T-helper 2 cell treated with Interferon-gamma antibody and Interleukin-4, amounts not matched to agents 5 μg/mL and 100 μg/mL, for 36 hours (primary cell): Measurements from ENCODE around the gene LIPM.

Experiments used
- DNase-seq: peaks from one replicate; pipeline ENCODE4 v3.0.0; 2021; ENCODE audit warnings: low spot score
- H3K27ac Mint-ChIP-seq: one replicate; pipeline ENCODE4 v1.8.0; 2021; ENCODE audit warnings: mild to moderate bottlenecking, mixed read lengths
- H3K27me3 Mint-ChIP-seq: one replicate; pipeline ENCODE4 v1.8.0; 2021; ENCODE audit warnings: low read depth, mixed read lengths
- H3K36me3 Mint-ChIP-seq: one replicate; pipeline ENCODE4 v1.8.0; 2021; ENCODE audit warnings: low read depth, mixed read lengths
- H3K4me1 Mint-ChIP-seq: one replicate; pipeline ENCODE4 v1.8.0; 2021; ENCODE audit warnings: low read depth, mixed read lengths
- H3K4me3 Mint-ChIP-seq: one replicate; pipeline ENCODE4 v1.8.0; 2022; ENCODE audit warnings: mild to moderate bottlenecking, moderate library complexity, mixed read lengths
- H3K9me3 Mint-ChIP-seq: one replicate; pipeline ENCODE4 v1.8.0; 2021; ENCODE audit warnings: mixed read lengths

LIPM gene

DNA sequence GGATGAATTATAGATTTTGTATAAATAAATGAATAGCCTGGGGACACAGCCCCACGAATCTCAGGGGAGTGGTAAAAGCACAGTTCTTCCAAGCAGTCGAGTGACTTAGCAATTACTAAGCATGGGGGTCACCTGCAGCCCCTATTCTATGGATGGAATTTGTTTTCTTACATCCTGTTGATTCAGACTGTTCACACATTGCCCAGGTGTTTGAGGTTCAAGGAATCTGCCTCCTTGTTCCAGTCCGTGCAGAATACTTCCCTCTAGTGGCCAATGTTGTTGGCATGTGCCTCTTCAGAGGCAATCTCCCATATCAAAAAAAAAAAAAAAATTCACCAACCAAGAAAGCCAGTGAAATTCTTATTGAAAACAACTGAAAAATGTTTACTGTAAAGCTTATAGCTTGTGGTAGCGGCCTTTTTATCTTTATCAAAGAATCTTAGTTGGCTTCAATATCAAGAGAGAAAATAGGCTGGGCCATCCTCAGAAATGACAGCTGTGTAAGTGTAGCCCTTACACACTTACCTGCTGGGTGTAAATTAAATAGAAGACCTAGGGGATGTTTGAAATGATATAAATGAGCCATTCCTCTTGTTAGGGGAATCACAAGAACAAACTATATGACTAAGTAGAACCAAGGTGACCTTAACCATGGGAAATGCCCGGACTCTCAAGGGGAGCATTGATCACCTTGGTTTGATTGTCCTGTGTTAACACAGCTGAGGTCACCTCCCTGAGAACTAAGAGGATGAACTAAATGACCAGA, 7.8 kb downstream of the LIPM start:
- Mint-ChIP-seq H3K9me3 (no peaks in the 10 kb centered on the region), H3K4me3 (no peak overlapping the region), H3K4me1 (peaks cover 25% of the 10 kb centered on the region), H3K27me3 (peaks cover 22% of the 10 kb centered on the region), H3K27ac (no peak overlapping the region), H3K36me3 (no peaks in the 10 kb centered on the region)
- DNase-seq: no peak

DNA sequence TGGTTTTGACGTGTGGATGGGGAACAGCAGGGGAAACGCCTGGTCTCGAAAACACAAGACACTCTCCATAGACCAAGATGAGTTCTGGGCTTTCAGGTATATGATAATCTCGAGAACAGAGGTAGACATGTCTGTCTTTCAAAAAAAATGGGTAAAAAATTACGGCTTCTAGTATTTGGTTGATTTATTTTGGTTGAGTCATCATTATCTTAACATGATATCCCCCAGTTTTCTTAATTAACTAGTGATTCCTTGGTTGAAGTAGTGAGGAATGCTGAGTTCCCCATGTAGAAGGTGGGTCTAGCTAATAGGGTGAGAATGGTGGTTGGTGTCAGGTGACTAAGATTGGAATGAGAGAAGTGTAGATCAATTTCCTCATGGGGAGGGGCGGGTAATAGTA, 10.7 kb downstream of the LIPM start:
- peaks cover 27% of the 10 kb centered on the region for H3K4me1 Mint-ChIP-seq
- no peak overlapping the region for H3K4me3 Mint-ChIP-seq
- no peaks in the 10 kb centered on the region for H3K36me3 Mint-ChIP-seq
- H3K27ac Mint-ChIP-seq: no peak overlapping the region
- H3K9me3 Mint-ChIP-seq: no peaks in the 10 kb centered on the region
- no peak for DNase-seq
- peaks cover 20% of the 10 kb centered on the region for H3K27me3 Mint-ChIP-seq

DNA sequence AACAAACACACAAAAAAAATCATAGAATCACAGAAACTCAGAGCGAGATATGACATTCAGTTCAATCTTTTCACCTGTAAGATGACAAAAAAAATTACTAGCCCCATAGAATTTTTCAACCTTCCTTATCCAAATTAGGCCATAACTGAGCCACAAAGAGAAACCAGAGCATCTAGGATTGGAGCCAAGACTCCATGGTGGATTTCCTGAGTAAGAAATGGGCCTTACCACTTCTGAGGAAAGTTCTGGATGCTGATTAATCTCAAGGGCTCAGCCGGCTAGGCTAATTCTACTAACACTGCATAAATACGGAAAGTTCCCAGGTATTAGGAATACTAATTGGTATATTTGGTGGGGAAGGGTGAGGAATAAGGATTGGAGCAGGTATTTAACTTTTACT, 16.8 kb downstream of the LIPM start:
- no peak for DNase-seq
- Mint-ChIP-seq H3K27me3 (peaks cover 6% of the 10 kb centered on the region), H3K4me1 (peaks cover 27% of the 10 kb centered on the region), H3K4me3 (no peak overlapping the region), H3K9me3 (no peaks in the 10 kb centered on the region), H3K27ac (no peak overlapping the region), H3K36me3 (no peaks in the 10 kb centered on the region)

DNA sequence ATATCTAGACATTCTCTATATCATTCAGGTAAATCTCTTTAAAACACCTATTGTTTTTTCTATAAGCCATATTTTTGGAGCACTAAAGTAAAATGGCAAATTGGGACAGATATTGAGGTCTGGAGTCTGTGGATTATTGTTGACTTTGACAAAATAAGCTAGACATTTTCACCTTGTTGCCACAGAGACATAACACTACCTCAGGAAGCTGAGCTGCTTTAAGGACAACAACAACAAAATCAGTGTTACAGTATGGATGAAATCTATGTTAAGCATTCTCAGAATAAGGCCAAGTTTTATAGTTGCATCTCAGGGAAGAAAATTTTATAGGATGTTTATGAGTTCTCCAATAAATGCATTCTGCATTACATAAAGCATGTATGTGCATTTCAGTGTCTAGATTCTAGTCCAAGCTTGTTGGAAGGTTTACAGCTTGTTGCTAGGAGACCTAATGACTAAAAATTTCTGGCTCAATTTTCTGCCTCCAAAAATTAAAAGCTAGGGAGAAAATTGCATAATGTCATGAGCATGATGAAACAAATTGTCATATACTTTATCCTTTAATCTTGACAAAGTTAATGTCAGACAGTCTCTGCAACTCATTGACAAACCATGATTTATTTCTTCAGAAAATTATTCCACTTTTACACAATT, 18.3 kb downstream of the LIPM start:
- Mint-ChIP-seq H3K4me1 (peaks cover 30% of the 10 kb centered on the region), H3K27me3 (peaks cover 2% of the 10 kb centered on the region), H3K36me3 (no peaks in the 10 kb centered on the region), H3K27ac (no peak overlapping the region), H3K9me3 (no peaks in the 10 kb centered on the region), H3K4me3 (no peak overlapping the region)
- DNase-seq: no peak

DNA sequence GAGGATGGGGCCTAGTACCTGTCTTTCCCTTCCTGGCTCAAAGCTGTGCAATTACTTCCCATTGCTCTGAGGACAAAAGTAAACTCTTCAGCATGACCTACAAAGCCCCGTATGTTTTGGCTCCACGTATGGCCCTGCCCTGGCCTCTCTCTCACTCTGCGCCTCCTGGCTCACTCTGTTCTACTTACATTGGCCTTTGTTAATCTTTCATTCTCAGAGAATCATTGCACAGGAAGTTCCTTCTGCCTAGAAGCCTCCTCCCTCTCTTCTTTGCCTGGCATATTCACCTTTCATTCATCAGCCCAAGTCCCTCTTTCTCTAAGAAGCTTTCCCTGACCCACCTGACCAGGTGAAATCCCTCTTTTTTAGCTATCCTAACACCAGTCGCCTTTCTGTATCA, 23.9 kb downstream of the LIPM start:
- peak overlapping the region; percentile 79 for H3K27ac Mint-ChIP-seq
- H3K4me1 Mint-ChIP-seq: peaks cover 60% of the 10 kb centered on the region
- no peaks in the 10 kb centered on the region for H3K9me3 Mint-ChIP-seq
- peaks cover 11% of the 10 kb centered on the region for H3K36me3 Mint-ChIP-seq
- no peaks in the 10 kb centered on the region for H3K27me3 Mint-ChIP-seq
- no peak for DNase-seq
- peak overlapping the region; percentile 65 for H3K4me3 Mint-ChIP-seq

DNA sequence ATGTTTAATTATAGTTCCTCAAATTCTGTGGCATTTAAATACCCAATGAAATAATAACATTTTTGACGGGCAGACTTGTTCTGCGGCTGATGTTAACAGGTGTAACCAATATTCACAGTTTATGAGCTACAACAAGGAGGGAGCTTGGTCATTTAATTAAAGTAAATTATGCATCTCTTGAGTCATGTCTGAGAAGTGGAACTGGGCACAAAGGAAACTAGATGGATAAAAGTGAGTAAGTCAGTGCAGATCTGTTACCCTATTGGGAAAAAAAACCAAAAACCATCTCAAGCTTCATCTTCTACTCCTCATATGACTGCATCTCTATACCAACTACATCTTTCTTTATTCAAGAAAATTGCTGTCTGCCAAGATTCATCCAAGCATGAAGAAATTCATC, 25.1 kb downstream of the LIPM start:
- Mint-ChIP-seq H3K4me1 (peaks cover 65% of the 10 kb centered on the region), H3K36me3 (peaks cover 13% of the 10 kb centered on the region), H3K9me3 (no peaks in the 10 kb centered on the region), H3K27me3 (no peaks in the 10 kb centered on the region), H3K27ac (no peak overlapping the region), H3K4me3 (no peak overlapping the region)
- DNase-seq: no peak

DNA sequence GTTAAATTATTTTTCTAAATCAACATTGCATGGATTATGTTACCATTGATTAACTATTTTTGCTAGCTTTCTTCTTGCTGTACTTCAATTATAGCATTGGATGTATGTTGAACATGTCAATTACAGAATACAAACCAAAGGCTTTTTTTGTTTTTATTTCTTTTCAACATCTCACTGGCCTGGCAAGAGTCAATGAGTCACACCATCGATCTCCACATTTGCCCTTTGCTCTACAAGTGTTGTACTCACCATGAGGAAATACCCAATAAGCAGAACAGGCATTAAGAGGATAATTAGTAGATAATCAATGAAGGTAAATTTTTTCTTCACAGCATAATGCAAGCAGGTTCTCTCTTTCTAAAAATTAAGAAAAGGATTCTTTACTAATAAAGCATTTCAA, 25.8 kb downstream of the LIPM start:
- Mint-ChIP-seq H3K4me1 (peaks cover 67% of the 10 kb centered on the region), H3K36me3 (peaks cover 13% of the 10 kb centered on the region), H3K27ac (no peak overlapping the region), H3K4me3 (no peak overlapping the region), H3K27me3 (no peaks in the 10 kb centered on the region), H3K9me3 (no peaks in the 10 kb centered on the region)
- DNase-seq: no peak

DNA sequence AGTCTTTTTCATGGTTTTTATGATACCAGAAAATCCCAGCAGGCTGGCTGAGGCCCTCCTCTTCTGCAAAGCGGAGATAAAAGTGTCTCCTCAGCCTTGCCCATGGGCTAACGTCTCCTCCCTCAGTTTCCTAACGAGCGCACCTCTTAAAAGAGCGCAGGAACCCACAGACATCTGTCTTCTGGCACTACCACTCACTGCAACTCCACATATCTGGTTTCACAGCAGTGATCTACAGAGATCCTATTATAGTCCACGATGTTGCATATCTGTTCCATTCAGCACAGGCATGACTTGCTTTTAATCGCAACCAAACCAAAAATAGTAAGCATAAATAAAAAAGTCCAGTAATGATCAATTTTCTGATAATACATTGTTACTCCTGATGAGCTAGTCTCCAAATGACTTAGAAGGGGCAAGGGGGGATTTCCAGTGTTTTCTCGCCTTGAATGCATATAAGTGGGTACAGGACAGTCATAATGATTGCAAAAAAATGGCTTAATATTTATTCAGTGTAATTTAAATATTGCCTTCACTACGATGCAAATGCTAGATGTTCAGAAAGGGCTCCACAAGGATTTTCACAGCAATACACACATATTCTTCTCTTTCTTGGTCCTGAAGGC, 28.2 kb downstream of the LIPM start:
- Mint-ChIP-seq H3K9me3 (no peaks in the 10 kb centered on the region), H3K4me3 (no peak overlapping the region), H3K27ac (no peak overlapping the region), H3K36me3 (peaks cover 13% of the 10 kb centered on the region), H3K4me1 (peaks cover 58% of the 10 kb centered on the region), H3K27me3 (no peaks in the 10 kb centered on the region)
- no peak for DNase-seq

DNA sequence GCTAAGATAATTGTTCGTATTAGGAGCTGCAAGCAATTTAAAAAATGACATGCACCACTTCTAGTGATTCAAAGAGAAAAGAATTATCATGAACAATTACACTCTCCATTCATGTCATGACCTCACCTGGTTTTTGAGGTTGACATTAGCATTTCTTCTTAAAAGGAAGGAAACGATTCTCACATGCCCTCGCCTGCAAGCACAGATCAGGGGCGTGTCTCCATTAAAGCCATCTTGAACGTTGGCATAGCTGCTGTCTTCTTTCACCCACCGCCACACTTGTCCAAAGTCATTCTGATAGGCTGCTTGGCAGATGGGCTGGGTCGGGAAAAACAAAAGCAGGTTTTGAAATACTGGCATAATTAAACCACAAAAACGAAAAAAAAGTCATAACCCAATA, 29.2 kb downstream of the LIPM start:
- Mint-ChIP-seq H3K4me1 (peaks cover 50% of the 10 kb centered on the region), H3K4me3 (peak overlapping the region; percentile 11)

DNA sequence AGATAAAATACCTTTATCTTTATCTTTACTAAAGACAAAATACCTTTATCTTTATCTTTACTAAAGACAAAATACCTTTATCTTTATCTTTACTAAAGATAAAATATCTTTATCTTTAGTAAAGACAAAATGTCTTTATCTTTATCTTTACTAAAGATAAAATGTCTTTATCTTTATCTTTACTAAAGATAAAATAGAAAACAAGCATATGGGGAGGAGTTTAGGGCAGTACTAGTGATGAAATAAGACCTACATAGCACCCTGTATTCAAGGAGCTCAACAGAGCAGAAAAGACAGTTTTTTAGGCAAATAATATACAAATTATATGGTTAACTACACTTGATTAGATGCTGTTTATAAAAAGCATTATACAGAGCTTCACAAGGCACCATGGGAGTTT, 29.8 kb downstream of the LIPM start:
- H3K27me3 Mint-ChIP-seq: no peaks in the 10 kb centered on the region
- H3K36me3 Mint-ChIP-seq: peaks cover 4% of the 10 kb centered on the region
- peaks cover 44% of the 10 kb centered on the region for H3K4me1 Mint-ChIP-seq

More for the DNA sequence above, 29.2 kb downstream of the LIPM start:
- Mint-ChIP-seq H3K27me3 (no peaks in the 10 kb centered on the region), H3K9me3 (no peaks in the 10 kb centered on the region), H3K27ac (peak overlapping the region; percentile 20), H3K36me3 (peaks cover 6% of the 10 kb centered on the region)
- DNase-seq: no peak

DNA sequence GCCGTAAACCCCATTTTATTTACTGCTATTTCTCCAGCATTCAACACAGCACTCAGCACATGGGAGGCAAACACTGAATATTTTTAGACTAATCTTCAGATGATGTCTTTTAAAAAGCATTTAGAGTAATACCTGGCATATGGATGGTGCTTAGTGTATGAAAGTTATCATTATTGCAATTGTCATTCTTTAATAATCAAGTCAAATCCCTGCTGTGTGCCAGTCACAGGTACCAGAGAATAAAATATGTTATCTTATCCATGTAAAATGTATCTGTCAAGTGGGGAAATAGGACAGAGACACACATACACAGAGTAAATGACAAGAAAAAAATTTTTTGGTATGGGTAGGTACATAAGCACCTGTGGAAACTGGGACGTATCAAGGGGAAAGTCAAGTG, 30.6 kb downstream of the LIPM start:
- Mint-ChIP-seq H3K4me1 (peaks cover 39% of the 10 kb centered on the region), H3K27ac (peak overlapping the region; percentile 35), H3K27me3 (no peaks in the 10 kb centered on the region), H3K4me3 (no peak overlapping the region), H3K36me3 (peaks cover 2% of the 10 kb centered on the region), H3K9me3 (no peaks in the 10 kb centered on the region)
- DNase-seq: no peak

More for the DNA sequence above, 29.8 kb downstream of the LIPM start:
- Mint-ChIP-seq H3K27ac (no peak overlapping the region), H3K9me3 (no peaks in the 10 kb centered on the region), H3K4me3 (no peak overlapping the region)
- no peak for DNase-seq

DNA sequence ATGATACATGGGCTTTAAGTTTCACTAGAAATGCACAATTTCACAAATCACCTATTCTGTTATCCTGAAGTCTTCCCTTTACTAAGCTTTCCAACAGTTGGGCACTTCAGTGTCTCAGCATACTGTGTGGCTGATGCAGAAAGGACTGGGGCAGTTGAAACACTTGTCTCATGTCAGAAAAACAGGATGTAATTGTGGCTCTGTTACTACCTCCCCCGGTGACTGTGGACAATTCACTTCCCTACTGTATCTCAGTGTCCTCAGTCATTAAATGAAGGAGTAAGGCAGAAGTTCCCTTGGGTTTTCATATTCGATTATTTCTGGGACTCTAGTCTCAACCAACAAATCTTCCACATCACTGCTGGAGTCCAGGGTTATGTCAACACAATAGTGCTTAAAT, 31.2 kb downstream of the LIPM start:
- peak overlapping the region; percentile 52 for H3K4me3 Mint-ChIP-seq
- DNase-seq: no peak
- H3K9me3 Mint-ChIP-seq: no peaks in the 10 kb centered on the region
- peak overlapping the region; percentile 35 for H3K27ac Mint-ChIP-seq
- H3K4me1 Mint-ChIP-seq: peaks cover 33% of the 10 kb centered on the region
- peaks cover 2% of the 10 kb centered on the region for H3K36me3 Mint-ChIP-seq
- no peaks in the 10 kb centered on the region for H3K27me3 Mint-ChIP-seq

DNA sequence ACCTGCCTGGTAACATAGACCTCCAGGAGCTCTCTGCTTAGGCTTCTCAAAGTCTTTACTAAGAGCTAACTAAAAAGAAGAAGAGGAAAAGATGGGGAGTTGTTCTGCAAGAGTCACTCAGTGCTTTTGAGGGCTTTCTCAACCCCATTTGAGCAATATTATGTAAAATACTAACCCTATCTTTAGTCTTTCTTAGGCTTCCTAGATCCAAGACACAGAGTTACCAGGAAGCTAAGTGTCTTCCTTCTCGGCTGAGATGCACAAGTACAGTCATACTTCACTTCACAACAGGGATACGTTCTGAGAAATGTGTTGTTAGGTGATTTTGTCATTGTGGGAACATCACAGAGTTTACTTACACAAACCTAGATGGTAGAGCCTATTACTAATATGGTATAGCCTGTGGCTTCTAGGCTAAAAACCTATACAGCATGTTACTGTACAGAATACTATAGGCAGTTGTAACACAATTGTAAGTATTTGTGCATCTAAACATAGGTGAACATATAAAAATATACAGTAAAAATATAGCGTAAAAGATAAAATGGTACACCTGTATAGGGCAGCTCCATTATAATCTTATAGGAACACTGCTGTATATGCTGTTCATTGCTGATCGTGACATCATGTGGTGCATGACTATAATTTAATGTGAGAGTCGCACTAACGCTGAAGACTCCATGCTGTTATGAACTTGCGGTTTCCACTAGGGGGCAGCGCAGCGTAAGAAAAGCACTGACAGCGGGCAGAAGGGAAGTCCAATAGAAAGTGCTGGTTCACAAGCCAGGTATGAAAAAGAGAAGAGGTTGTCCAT, 32.8 kb downstream of the LIPM start:
- peaks cover 2% of the 10 kb centered on the region for H3K36me3 Mint-ChIP-seq
- H3K9me3 Mint-ChIP-seq: no peaks in the 10 kb centered on the region
- no peak overlapping the region for H3K4me3 Mint-ChIP-seq
- peak; percentile 80 for DNase-seq
- no peak overlapping the region for H3K27ac Mint-ChIP-seq
- peaks cover 32% of the 10 kb centered on the region for H3K4me1 Mint-ChIP-seq
- no peaks in the 10 kb centered on the region for H3K27me3 Mint-ChIP-seq

DNA sequence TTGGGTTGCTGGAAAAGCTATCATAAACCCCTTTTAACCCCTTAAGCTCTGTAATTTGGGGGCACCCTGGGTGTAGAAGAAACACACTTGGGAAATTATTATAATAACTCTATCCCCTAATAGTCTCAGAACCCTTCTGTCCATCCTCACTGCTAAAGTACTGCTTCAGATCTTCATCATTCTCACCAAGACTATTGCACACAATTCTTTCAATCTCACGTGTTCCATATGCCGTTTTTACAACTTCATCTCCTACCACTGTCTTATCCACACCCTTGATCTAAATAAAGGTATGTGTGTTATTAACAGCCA, 33.3 kb downstream of the LIPM start:
- Mint-ChIP-seq H3K4me3 (no peak overlapping the region), H3K27ac (no peak overlapping the region), H3K9me3 (no peaks in the 10 kb centered on the region), H3K27me3 (no peaks in the 10 kb centered on the region), H3K4me1 (peaks cover 31% of the 10 kb centered on the region), H3K36me3 (peaks cover 2% of the 10 kb centered on the region)
- no peak for DNase-seq
